ENCODE results near the gene CDPF1. TPM values are rescaled to one million over a fixed set of nuclear protein-coding genes. Genes with fewer than 3 reads are reported as not detected.
A peak's percentile ranks its signal among the peaks of the same experiment; 100 is the strongest.

The CDPF1 gene
- 15.3 TPM for total RNA-seq

DNA sequence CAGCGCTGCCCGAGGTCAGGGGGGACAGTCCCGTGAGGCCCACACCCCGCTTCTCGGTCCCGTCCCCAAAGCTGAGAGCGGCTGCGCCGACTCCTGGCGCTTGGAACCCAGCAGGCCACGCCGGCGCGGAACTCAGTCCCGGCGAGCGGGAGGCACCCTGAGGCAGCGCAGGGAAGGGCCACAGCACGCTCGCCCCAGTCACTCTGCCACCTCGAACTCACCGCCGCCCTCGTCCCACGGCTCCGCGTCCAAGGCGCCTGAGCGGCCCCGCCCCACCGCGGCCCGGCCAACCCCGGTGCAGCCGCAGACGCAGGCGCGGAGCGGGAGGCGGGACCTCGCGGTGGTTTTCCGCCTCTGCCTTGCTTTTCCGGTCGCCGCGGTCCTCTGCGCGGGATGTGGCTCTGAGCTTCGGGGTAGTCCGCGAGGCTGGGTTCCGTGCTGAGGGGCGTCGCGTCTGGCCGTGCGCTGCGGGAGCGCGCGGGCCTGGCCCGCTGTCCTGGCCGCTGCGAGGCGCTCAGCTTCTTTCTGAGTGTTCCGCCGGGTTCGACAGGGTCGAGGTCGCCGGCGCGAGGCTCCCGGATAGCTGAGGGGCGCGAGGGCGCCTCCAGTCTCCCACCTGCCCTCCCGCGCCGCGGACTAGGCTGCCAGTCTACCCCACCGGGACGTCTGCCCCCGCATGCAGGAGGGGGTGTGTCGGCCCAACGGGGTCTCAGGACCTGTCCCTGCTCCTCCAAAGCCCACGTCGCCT lies at the start of gene CDPF1:
Gene CDPF1 (minus strand): TSS at position 259 of the 748 bp plus-strand sequence. CDS start 2,009 bp downstream, outside the sequence.
- DNase-seq = peak; percentile 88

DNA sequence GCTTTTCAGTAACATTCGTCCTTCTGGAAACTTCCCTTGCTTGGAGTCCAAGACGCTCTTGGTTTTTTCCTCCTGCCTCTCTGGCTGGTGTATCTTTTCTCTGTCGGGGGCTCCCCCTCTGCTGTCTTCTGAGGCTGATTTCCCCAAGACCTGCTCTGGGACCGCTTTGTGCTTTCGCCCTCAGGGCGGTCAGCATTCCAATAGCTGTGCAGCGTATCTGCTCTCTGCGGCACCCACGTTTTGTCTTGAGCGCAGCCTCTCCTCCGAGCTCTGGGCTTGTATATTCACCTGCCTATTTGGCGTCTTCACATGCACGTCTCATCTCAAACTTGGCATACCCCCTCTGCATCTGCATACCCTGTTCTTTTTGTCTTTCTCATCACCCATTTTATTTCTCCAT lies 49.0 kb upstream of the CDPF1 start:
- no peak for DNase-seq

DNA sequence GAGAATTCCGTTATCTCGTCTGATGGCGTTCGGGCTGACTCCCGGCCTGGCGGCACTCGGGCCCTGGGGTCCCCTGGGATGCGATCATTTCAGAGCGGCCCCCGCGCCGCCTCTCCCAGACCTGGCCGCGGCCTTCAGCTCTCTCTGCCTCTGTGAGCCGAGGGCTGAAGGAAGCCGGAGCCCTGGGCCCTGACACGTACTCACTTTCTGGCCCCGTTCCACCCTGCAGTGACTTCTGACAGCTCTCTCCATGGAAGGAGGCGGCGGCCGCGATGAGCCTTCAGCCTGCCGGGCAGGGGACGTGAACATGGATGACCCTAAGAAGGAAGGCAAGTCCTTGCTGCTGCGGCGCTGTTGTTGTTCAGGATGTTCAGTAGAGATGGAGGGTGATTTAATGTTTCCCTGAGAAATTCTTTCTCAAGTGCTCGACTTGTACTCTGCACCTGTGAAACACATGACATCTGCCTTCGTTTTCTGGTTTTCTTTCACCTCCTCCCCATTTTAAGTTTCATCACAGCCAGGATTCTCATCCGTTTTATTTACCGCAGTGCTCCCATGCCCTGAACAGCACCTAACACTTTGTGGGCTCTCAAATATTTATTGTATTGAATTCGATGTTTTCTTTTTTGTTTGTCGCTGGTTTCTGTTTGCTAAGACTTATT lies 47.2 kb upstream of the CDPF1 start:
- DNase-seq = no peak

DNA sequence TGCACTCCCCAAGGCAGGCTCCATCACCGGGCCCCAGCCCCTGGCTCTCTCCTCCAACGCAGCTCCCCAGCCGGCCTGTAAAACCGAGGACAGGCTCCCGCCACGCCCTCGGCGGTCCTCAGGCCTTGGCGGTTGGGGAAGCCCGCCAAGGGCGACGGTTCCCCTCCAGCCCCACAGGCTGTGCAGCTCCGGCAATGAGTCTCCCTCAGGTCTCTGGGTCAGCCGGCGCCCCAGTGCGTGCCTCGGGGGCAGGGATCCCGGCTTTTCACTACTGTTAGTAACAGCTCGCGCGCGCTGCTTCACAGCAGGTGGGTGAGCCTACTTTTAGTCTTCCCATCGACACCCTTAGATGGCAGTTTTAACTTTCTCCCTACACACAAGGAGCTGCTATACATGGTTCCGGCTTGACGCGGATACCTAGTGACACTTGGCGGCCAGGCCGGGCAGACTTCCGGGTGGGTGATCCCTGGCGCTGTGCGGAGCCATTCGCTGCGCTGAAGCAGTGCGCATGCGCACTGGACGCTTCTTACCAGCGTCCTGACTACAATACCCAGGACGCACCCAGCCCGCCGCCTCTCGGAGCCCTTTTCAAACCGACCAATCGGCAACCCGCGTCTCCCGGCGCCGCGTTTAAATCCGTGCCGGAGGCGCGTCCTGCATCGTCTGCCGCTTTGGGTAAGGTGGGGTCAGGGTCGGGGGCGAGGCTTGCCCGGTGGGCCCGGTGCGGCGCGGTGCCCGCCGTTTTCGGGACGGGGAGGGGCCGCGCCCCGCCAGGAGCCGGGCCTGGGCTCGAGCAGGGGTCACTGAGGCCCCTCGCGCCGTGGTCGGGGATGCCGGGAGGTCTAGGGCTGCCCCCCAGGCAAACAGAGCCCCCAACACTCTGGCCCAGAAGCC lies 46.4 kb upstream of the CDPF1 start, which contains the start of gene GTSE1:
Gene GTSE1 (plus strand): TSS at position 614 of the 894 bp plus-strand sequence. CDS start 531 bp downstream, outside the sequence.
- peak; percentile 95 for DNase-seq

GRCh38 chr22:46295277-46295971 lies 45.3 kb upstream of the CDPF1 start:
- no peak for DNase-seq

DNA sequence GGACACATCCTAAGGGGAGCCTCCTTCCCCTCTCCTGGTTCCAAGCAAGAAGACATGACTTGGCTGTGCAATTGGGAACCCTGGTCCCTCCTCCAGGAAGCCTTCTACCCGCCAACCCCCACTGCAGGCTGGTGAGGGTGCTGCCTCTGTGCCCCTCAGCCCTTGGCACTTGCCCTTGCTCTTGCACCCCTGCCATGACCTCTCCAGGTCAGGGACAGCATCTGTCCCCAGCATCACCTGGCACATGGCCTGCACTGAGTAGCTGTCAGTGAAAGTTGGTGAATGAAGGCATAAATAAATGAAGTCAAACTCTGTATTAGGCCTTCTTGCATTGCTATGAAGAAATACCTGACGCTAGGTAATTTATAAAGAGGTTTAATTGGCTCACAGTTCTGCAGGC lies 44.7 kb upstream of the CDPF1 start:
- no peak for DNase-seq

DNA sequence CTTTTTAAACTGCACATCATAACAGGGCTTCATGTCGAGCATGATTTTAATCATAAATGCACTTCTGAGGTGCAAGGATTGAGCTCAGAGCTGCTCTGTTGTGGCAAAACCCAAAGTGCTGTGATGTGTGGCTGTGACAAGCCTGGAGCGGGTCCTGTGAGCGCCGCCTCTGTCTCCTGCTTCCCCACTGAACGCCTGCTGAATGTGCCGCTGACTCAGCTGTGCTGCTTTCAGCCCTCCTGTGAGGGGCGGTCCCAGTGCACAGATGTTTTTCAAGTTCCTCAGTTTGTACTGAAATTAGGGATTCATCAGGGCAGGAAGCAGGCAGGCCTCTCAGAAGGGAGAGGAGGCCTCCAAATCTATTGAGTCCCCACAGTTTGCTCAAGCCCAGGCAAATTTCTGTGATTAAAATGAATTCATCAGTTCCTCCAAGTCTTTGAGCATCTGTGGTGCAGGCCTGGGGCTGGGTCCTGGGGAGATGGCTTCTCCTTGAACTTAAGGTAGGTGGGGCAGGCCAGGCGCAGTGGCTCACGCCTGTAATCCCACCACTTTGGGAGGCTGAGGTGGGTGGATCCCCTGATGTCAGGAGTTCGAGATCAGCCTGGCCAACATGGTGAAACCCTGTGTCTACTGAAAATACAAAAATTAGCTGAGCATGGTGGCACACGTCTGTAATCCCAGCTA lies 43.6 kb upstream of the CDPF1 start:
- DNase-seq = peak; percentile 11

DNA sequence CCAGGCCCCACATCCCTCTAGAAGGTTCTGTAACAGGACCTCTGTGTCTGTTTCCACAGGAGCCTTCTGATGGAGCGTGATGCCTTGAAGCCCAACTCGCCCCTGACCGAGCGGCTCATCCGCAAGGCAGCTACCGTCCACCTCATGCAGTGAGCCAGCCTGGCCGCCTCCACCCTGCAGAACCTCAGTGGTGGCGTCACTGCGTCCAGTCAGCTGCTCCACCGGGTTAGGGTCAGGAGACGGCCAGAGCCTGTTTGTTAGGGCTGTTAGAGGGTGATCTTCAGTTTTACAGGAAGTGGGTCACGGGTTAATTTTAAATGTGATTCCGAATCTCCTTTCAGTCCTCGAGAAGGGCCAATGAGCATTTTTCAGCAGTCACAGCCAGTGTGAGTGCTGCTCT lies 42.6 kb upstream of the CDPF1 start:
- DNase-seq = no peak

- DNase-seq = no peak
Measured at GRCh38 chr22:46292173-46292572, 42.1 kb upstream of the CDPF1 start.

GRCh38 chr22:46290843-46291785 lies 41.0 kb upstream of the CDPF1 start:
- no peak for DNase-seq

GRCh38 chr22:46290121-46290842 lies 40.2 kb upstream of the CDPF1 start:
- DNase-seq = no peak

DNA sequence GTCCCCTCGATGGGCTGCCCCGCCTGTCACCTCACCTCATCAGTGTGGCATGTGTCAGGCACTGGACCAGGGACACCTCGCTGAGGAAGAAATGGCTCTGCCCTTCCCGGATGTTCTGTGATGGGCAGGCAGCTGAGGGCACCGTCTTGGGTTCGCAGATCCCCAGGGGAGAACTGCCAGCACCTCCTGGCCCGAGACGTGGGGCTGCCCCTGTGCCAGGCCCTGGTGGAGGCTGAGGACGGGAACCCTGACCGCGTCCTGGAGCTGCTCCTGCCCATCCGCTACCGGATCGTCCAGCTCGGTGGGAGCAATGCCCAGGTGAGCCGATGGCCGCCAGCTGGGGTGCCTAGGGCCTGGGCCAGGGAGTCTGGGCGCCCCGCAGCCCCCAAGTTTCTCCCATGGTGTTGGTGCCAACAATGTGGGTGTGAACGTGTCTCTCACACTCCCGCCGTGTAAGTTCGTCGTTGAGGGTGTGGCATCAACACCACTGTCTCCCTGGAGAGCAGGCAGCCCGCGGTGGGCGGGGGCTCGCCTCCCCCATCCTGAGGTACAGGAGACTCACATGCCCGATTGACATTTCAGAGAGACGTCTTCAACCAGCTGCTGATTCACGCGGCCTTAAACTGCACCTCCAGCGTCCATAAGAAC lies 39.3 kb upstream of the CDPF1 start:
- DNase-seq = no peak

DNA sequence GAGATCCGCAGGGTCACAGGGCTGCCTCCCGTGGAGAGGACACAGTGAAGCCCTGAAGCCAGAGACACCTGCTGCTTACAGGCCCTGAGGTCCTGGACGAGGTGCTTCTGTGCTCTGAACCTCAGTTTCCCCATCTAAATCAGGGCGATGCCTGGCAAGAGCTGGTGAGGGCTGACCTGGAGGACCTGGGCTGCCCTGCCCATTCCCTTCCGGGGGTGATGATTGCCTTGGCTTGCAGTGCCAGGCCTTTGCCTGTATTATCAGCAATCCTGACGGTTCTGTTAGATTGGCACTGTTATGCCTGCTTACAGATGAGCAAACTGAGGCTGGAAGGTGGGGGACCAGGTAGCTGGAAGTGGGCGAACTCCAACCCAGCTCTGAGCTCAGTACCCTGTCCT lies 38.8 kb upstream of the CDPF1 start:
- no peak for DNase-seq

DNA sequence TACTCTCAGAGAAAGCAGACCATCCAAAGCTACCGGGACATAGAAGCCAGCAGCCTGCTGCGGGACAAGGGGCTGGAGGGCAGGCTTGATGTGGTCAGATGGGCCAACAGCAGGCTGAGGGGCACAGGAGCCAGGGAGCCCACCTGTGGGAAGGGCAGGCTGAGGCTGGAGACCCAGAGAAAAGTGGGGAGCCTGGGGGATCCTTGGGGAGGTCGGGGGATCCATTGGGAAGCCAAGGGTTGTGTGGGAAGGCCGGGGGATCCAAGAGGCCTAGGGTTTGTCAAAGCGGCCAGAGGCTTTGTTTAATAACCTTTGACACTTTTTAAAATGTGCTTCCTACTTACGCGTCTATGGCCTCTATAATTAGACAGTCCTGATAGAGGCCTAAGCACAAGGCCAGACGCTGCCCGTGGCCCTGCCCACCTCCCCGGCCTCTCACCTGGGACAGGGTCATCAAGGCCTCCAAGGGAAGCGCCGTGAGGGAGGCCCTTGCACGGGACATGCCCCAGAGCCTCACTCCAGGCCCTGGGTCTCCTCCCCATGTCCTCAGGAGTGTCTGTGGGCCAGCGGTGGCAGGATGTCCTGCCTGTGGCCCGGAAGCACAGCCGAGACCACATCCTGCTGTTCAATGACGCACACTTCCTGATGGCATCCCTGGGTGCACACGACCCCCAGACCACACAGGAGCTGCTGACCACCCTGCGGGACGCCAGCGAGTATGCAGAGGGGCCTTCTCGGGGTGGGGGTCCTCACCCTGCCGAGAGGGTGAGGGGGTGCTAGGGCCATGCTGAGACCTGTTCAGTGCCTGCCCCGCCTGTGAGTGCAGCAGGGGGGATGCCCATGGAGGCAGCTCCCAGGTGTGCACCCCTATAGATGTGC lies 38.0 kb upstream of the CDPF1 start:
- DNase-seq = no peak

DNA sequence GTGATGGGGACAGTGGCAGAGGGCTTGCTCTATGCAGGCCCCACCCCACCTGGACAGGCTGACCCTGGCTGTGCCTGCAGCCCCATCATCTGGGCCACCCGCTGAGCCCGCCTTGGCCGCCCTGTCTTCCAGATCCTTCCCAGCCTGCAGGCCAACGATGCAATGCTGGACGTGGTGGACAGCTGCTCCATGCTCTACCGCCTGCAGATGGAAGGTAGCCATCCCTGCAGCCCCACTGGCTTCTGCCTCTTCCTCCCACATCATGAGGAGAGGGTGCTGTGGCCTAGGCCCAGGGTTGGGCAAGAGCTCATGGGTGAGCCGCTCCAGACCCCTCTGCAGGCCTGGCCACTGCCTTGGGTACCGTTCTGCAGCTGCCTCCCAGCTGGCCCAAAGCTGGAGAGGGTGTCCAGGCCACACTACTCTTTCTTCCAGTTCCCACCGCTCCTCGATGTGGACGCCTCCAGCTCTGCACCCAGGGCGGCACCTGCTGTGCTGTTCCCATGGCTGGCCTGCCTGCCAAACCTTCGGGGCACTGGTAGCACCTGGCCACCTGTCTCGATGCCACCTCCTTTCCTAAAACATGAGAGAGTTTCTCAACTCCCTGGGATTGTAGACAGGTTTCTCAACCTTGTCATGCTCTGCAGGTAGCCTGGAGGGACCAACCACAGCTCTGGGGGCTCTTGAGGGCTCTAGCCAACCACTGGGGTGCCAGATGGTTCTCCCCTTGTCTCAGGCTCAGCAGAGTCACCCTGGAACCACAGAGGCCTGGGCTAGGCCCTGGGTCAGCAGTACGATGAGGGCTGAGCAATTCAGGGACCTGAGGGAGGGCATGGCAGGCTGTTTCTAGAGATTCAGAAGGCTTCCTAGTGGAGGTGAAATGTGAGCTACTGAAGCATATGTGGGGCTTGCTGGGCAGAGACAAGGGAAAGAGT lies 37.1 kb upstream of the CDPF1 start:
- no peak for DNase-seq

- no peak for DNase-seq
Measured at GRCh38 chr22:46286006-46286405, 35.9 kb upstream of the CDPF1 start.
